Lower leg skin (tissue), 3 donors: ENCODE measurements around the gene OR5B17.

ENCODE experiments used
- POLR2A ChIP-seq, 2 donors: fragments of 450-650 bp; IDR thresholded peaks; one replicate each; pipeline ENCODE4 v1.6.1; 2016 to 2017; ENCODE audit warnings: antibody characterized with exemption in 2 of 2, mild to moderate bottlenecking in 1 of 2, moderate library complexity in 1 of 2
- TF ChIP-seq, protein P1 (sequence below), 3 donors: fragments of 450-650 bp; IDR thresholded peaks; one replicate each; pipeline ENCODE4 v1.5.1; 2016; ENCODE audit warnings: antibody characterized with exemption in 3 of 3, mild to moderate bottlenecking in 3 of 3, moderate library complexity in 2 of 3

DNA sequence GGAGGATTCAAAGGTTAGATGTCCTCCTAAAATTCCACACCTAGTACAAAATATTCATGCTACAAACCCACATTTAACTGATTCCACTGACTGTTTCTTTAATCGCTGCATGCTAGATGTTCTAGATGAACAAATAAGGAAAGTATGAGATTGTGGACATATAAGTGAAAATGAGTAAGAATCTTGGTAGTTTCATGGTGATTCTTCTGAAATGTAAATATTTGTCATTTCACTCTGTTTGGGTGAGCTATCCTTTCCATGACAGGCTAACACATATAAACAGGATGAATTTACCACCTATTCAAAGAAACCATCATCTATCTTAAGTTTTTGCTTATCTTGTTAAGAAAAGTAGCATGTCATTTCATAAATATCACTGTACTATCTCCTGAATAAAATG, 33.0 kb upstream of the OR5B17 start:
- TF ChIP-seq, protein P1, sequence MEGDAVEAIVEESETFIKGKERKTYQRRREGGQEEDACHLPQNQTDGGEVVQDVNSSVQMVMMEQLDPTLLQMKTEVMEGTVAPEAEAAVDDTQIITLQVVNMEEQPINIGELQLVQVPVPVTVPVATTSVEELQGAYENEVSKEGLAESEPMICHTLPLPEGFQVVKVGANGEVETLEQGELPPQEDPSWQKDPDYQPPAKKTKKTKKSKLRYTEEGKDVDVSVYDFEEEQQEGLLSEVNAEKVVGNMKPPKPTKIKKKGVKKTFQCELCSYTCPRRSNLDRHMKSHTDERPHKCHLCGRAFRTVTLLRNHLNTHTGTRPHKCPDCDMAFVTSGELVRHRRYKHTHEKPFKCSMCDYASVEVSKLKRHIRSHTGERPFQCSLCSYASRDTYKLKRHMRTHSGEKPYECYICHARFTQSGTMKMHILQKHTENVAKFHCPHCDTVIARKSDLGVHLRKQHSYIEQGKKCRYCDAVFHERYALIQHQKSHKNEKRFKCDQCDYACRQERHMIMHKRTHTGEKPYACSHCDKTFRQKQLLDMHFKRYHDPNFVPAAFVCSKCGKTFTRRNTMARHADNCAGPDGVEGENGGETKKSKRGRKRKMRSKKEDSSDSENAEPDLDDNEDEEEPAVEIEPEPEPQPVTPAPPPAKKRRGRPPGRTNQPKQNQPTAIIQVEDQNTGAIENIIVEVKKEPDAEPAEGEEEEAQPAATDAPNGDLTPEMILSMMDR (IDR thresholded peaks at IDR 0.05): no peak
- no peak for TF ChIP-seq POLR2A (IDR thresholded peaks at IDR 0.05)
